Measurements from ENCODE around the gene MYDGF.

DNA sequence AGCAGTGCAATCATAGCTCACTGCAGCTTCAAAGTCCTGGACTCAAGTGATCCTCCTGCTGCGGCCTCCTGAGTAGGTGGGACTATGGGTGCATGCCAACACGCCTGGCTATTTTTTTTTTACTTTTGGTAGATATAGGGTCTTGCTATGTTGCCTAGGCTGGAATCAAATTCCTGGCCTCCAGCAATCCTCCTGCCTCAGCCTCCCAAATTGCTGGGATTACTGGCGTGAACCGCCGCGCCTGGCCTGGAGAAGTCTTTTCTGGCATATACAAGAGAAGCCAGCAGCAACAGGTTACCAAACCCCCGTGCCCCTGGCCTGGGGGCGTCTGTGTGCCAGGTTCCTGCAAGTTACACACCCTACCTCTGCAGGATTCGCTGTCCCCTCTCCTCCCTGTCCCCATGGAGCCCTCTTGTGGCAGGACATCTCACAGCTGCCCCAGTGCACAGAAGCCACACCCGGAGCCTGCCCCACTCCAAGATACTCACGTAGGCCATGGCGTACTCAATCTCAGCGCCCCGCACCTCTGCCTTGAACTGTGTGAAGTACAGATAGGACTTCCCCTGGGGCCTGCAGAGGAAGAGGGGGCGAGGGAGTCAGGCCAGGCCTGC is 9.9 kb downstream of the MYDGF start:
- TF ChIP-seq, protein P1, sequence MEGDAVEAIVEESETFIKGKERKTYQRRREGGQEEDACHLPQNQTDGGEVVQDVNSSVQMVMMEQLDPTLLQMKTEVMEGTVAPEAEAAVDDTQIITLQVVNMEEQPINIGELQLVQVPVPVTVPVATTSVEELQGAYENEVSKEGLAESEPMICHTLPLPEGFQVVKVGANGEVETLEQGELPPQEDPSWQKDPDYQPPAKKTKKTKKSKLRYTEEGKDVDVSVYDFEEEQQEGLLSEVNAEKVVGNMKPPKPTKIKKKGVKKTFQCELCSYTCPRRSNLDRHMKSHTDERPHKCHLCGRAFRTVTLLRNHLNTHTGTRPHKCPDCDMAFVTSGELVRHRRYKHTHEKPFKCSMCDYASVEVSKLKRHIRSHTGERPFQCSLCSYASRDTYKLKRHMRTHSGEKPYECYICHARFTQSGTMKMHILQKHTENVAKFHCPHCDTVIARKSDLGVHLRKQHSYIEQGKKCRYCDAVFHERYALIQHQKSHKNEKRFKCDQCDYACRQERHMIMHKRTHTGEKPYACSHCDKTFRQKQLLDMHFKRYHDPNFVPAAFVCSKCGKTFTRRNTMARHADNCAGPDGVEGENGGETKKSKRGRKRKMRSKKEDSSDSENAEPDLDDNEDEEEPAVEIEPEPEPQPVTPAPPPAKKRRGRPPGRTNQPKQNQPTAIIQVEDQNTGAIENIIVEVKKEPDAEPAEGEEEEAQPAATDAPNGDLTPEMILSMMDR (IDR thresholded peaks at IDR 0.05; ENCODE audit: insufficient read depth, low read depth, low read length), result no peak
- TF ChIP-seq EZH2 (IDR thresholded peaks at IDR 0.05; ENCODE audit: insufficient read depth, low read length), result no peak

Data from astrocyte (in vitro differentiated cells and primary cell).